ENCODE results near the gene MAP1B.
A peak's percentile ranks its signal among the peaks of the same experiment; 100 is the strongest.

The MAP1B gene

GRCh38 chr5:72101828-72102227, 5.4 kb upstream of the MAP1B start:
- no peak for DNase-seq

- no peak for DNase-seq
Observed at GRCh38 chr5:72106817-72107130, 501 bp upstream of the MAP1B start.

- peak; percentile 32 to 53 for DNase-seq
Observed at GRCh38 chr5:72107901-72108201, 576 bp downstream of the MAP1B start.

GRCh38 chr5:72108202-72109061, 1.2 kb downstream of the MAP1B start:
- peak; percentile 56 to 64 for DNase-seq

GRCh38 chr5:72109062-72109411, 1.8 kb downstream of the MAP1B start:
- DNase-seq, result no peak

- peak; percentile 25 to 73 for DNase-seq
Observed at GRCh38 chr5:72109625-72110024, 2.4 kb downstream of the MAP1B start.

- peak in 1 of 2 experiments; percentile 37 for DNase-seq
Observed at GRCh38 chr5:72110394-72111013, 3.2 kb downstream of the MAP1B start.

- peak in 1 of 2 experiments; percentile 3 for DNase-seq
Observed at GRCh38 chr5:72112389-72112788, 5.1 kb downstream of the MAP1B start.

GRCh38 chr5:72114629-72115028, 7.4 kb downstream of the MAP1B start:
- no peak for DNase-seq

GRCh38 chr5:72115296-72115695, 8.0 kb downstream of the MAP1B start:
- no peak for DNase-seq

- no peak for DNase-seq
Observed at GRCh38 chr5:72117307-72117706, 10.0 kb downstream of the MAP1B start.

- no peak for DNase-seq
Observed at GRCh38 chr5:72121052-72121779, 13.9 kb downstream of the MAP1B start.

GRCh38 chr5:72121780-72122445, 14.6 kb downstream of the MAP1B start:
- DNase-seq, result peak in 1 of 2 experiments; percentile 66

GRCh38 chr5:72122602-72123001, 15.3 kb downstream of the MAP1B start:
- DNase-seq, result peak in 1 of 2 experiments; percentile 54

- DNase-seq, result peak in 1 of 2 experiments; percentile 36
Observed at GRCh38 chr5:72123764-72124376, 16.6 kb downstream of the MAP1B start.

GRCh38 chr5:72125271-72125940, 18.1 kb downstream of the MAP1B start:
- DNase-seq, result no peak

- DNase-seq, result no peak
Observed at GRCh38 chr5:72125941-72126620, 18.8 kb downstream of the MAP1B start.

- peak; percentile 25 to 75 for DNase-seq
Observed at GRCh38 chr5:72126796-72127195, 19.5 kb downstream of the MAP1B start.

- DNase-seq, result no peak
Observed at GRCh38 chr5:72129725-72130124, 22.4 kb downstream of the MAP1B start.

- no peak for DNase-seq
Observed at GRCh38 chr5:72130351-72130761, 23.1 kb downstream of the MAP1B start.

GRCh38 chr5:72133212-72133990, 26.1 kb downstream of the MAP1B start:
- DNase-seq, result no peak

All from NCI-H2081 (cell line).